Epidermal melanocyte (primary cell): Measurements from ENCODE around the gene DPP7.

ENCODE experiments used
- DNase-seq: peaks from one replicate; pipeline ENCODE4 v3.0.0; 2011; ENCODE audit warnings: low spot score; ENCODE audit not compliant: insufficient read length

DPP7 gene

DNA sequence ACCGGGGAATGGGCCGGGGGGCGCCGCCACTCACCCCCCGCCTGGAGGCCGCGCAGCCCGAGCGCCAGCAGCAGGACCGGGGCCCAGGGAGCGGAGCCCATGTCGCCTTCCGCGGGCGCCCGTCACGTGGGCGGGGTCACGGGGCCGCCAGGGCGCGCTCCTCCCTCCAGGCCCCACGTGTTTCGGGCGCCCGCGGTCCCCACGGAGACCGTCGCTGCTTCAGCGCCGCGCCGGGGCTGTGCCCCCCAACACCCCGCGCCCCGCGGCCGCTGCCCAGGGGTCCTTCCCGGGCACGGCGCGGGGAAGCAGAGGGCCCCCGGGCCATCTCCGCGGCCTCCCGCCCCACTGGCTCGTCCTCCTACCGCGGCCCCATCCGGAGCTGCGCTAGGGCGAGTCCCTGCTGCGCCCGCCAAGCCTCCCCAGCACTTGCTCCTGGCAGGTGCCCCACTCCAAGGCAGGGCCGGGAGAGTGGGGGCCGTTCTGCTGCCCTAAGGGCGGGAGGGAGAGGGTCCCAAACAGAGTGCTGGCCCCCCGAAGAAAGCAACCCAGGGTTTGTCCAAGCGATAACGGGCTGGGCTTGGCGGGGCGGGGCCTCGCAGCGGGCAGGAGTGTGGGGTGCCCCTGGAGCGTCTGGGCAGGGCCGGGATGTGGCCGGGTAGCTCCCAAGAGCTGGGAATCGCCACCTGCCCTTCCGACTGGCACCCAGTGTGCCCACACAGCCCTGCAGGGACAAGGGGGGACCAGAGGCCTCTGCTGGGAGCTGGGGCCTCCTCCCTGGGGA lies at the start of gene DPP7:
TSS of gene DPP7 (minus strand) at position 121 of the 781 bp plus-strand sequence. CDS start at position 101, 20 bp downstream.
- DNase-seq: peak; percentile 89

- no peak for DNase-seq
These were observed 49.3 kb upstream of the DPP7 start for GRCh38 chr9:137163805-137164204.

DNA sequence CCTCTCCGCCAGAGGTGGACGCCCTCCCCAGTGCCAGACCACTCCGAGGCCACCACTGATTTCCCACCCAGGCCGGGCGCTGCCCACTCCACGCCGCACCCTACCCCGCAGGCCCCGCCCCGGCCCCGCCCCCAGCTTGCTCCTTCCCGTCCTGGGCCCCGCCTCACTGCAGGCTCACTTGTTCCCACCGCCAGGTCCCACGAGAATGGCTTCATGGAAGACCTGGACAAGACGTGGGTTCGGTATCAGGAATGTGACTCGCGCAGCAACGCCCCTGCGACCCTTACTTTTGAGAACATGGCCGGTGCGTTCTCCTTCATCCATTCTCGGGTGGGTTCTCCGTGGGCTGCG lies 48.8 kb upstream of the DPP7 start:
- DNase-seq: no peak

DNA sequence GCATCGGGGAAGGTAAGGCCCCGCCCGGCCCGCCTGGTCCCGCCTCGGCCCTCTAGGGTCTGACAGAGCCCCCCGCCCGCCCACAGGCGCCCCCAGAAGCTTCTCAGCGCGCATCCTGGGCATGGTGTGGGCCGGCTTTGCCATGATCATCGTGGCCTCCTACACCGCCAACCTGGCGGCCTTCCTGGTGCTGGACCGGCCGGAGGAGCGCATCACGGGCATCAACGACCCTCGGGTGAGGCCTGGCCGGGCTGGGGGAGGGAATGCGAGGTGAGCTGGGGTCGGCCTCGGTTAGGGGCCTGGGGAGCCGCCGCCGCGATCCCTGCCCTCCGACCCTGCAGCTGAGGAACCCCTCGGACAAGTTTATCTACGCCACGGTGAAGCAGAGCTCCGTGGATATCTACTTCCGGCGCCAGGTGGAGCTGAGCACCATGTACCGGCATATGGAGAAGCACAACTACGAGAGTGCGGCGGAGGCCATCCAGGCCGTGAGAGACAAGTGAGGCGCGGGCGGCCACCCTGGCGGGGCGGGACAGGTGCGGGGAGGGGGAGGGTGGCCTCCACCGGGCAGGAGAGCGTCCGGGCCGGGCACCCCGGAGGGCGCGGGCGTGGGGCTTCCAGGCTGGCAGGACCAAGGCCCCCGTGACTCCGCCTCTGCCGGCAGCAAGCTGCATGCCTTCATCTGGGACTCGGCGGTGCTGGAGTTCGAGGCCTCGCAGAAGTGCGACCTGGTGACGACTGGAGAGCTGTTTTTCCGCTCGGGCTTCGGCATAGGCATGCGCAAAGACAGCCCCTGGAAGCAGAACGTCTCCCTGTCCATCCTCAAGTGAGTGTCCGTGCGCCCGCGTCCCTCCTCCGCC lies 48.2 kb upstream of the DPP7 start:
- peak; percentile 68 for DNase-seq

- no peak for DNase-seq
These were observed 47.3 kb upstream of the DPP7 start for GRCh38 chr9:137161558-137162486.

DNA sequence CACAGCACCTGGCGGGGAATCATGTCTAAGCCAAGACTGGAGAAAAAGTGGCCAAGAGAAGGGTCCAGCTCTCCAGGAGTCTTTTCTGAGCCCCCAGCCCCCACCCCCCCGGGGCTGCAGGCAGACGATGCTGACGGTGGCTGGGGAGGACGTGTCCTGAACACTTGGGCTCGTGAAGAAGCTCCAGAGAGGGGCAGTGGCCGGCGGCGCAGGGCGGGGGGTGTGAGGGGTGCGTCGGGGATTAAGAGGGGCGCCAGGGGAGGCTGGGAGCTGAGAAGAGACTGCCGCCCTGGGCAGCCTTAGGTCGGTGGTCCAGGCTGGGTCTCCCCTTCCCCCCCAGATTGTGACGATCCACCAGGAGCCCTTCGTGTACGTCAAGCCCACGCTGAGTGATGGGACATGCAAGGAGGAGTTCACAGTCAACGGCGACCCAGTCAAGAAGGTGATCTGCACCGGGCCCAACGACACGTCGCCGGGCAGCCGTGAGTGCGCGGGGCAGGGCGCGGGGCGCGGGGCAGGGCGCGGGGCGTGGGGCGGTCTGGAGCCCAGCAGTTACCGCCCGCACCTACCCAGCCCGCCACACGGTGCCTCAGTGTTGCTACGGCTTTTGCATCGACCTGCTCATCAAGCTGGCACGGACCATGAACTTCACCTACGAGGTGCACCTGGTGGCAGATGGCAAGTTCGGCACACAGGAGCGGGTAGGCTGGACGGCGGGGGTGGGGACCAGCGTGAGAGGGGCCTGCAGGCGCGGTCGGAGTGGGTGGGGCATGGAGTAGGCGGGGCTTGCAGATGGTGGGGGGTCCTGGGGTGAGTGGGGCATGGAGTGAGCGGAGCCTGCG lies 46.4 kb upstream of the DPP7 start:
- no peak for DNase-seq

DNA sequence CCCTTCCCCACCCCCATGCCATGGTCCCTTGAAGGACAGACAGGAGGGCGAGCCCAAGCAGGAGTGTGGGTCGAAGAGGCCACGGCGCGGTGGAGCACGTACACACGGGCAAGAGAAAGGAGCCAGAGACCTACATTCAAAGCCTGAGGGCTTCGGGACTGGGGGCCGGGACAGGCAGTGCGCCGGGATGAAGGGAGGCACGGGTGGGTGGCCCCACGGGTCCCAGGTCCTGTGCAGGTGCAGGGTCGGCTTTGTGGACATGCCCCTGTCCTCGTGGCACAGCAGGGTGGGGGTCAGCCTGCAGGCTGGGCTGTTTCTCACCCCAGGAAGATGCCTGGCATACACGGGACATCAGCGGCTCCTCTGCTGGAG lies 45.5 kb upstream of the DPP7 start:
- no peak for DNase-seq

GRCh38 chr9:137159105-137160053 lies 44.8 kb upstream of the DPP7 start:
- no peak for DNase-seq

- DNase-seq: no peak
These were observed 44.1 kb upstream of the DPP7 start for GRCh38 chr9:137158625-137159024.

DNA sequence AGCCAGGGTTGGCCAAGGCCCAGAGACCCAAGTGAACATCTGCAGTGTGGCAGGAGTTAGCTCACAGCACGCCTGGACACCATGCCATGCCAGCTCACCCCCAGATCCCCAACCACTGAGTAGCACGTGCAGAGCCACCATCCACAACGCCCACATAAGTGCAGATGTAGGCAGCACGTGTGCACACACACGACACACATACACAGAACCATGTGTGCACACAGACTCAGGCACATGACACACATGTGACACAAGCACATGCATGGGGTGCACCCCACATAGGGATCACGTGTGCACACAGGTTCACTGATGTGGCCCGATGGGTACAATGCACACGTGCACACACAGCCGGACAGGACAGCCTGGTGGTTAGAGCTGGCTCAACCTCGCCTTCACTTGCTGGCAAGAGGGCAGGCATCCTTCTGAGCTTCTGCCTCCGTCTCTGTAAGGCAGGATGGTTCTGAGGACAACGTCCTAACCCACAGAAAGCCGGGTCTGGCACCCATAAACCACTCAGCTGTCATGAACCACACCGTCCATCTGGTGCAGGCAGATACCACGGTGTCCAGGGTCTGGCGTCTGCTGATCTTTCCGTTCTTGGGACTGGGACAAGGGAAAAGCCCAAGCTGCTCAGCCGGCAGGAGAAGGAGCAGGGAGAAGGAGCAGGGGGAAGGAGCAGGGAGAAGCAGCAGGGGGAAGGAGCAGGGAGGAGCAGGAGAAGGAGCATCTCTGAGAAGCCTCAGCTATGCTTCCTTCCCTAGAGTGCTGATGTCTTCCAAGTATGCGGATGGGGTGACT lies 43.3 kb upstream of the DPP7 start:
- DNase-seq: no peak

- DNase-seq: no peak
These were observed 42.2 kb upstream of the DPP7 start for GRCh38 chr9:137156567-137157375.

DNA sequence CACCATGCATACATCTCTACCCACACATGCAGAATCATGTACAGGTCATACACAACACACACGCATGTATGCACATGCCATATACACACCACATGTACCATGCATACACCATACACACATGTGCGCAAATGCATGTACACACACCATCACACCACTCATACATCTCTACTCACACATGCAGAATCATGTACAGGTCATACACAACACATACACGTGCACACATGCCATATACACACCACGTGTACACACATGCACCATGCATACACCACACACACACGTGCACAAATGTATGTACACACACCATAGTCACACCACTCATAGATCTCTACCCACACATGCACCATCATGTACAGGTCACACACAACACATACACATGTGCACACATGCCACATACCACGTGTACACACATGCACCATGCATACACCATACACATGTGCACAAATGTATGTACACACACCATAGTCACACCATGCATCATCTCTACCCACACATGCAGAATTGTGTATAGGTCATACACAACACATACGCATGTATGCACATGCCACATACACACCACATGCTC lies 38.4 kb upstream of the DPP7 start:
- DNase-seq: no peak

DNA sequence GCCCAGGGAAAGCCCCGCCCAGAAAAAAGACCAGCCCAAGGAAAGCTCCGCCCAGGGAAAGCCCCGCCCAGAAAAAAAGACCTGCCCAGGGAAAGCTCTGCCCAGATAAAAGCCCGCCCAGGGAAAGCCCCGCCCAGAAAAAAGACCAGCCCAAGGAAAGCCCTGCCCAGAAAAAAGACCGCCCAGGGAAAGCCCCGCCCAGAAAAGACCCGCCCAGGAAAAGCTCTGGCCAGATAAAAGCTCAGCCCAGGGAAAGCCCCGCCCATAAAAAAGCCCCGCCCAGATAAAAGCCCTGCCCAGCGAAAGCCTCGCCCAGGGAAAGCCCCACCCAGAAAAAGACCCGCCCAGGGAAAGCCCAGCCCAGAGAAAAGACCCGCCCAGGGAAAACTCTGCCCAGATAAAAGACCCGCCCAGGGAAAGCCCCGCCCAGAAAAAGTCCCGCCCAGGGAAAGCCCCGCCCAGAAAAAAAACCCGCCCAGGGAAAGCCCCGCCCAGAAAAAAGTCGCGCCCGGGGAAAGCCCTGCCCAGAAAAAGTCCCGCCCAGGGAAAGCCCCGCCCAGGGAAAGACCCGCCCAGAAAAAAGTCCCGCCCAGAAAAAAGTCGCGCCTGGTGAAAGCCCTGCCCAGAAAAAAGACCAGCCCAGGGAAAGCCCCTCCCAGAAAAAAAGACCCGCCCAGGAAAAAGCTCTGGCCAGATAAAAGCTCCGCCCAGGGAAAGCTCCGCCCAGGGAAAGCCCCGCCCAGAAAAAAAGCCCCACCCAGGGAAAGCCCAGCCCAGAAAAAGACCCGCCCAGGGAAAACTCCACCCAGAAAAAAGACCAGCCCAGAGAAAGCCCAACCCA lies 36.3 kb upstream of the DPP7 start:
- no peak for DNase-seq

DNA sequence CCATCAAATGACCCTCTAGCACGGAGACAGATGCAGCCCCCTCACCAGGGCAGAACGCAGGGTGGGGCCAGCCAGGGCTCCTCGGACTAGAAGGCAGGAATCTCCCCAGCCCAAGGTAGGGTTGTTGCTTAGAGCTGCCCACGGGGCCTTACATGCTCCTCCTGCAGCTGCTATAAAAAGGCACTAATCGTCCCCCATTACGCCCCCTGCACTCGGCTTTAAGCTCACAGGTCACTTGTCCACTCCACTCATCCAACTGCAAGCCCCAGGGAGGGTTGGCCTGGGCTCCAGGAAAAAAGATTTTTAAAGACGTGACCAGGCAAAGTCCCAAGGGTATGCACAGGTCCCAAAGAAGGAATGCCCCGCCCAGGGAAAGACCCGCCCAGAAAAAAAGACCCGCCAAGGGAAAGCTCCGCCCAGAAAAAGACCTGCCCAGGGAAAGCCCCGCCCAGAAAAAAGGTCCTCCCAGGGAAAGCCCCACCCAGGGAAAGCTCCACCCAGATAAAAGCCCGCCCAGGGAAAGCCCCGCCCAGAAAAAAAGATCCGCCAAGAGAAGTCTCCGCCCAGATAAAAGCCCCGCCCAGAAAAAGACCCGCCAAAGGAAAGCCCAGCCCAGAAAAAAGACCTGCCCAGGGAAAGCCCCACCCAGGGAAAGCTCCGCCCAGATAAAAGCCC lies 35.5 kb upstream of the DPP7 start:
- DNase-seq: no peak

GRCh38 chr9:137149363-137149762 lies 34.8 kb upstream of the DPP7 start:
- no peak for DNase-seq

GRCh38 chr9:137148661-137149060 lies 34.1 kb upstream of the DPP7 start:
- no peak for DNase-seq
